ENCODE results near the gene KIAA0930.

- TF ChIP-seq POLR2AphosphoS5 (IDR thresholded peaks at IDR 0.05; ENCODE audit: low read depth, low read length) (no peak), SPI1 (IDR thresholded peaks at IDR 0.05; ENCODE audit: low read depth, low read length) (no peak)
Measured at GRCh38 chr22:45270095-45271020, 29.7 kb upstream of the KIAA0930 start.
